OCI-LY3 (cell line): ENCODE data around the gene TMCO6.

ENCODE experiments used
- H2AFZ ChIP-seq: fragments of 200-600, 300-600 bp; shearing (Covaris generic); 2 replicates; pipeline ENCODE4 v1.6.0; 2014; ENCODE audit warnings: antibody characterized with exemption, low read depth, low read length
- H3K27ac ChIP-seq: fragments of 200-600, 300-600 bp; sonication (generic); 2 replicates; pipeline ENCODE4 v1.5.1; 2014; ENCODE audit warnings: mild to moderate bottlenecking, low read length, moderate library complexity, mixed read lengths
- H3K27me3 ChIP-seq: fragments of 200-600, 300-600 bp; sonication (generic); 2 replicates; pipeline ENCODE4 v1.6.1; 2014; ENCODE audit warnings: low read depth, low read length, mixed read lengths
- H3K36me3 ChIP-seq: fragments of 200-600, 300-600 bp; sonication (generic); replicated peaks from 2 replicates; pipeline ENCODE3; 2014; ENCODE audit warnings: low read depth, low read length, mixed read lengths
- H3K4me1 ChIP-seq: fragments of 300-600, 200-600 bp; sonication (generic); 2 replicates; pipeline ENCODE4 v1.6.1; 2014; ENCODE audit warnings: low read length, mixed read lengths
- H3K4me2 ChIP-seq: fragments of 200-600, 300-600 bp; sonication (generic); 2 replicates; pipeline ENCODE4 v1.6.1; 2014; ENCODE audit warnings: low read length, mixed read lengths
- H3K4me3 ChIP-seq: fragments of 300-600, 200-600 bp; sonication (generic); 2 replicates; pipeline ENCODE4 v1.5.1; 2014; ENCODE audit warnings: antibody characterized with exemption, mild to moderate bottlenecking, low read length, moderate library complexity
- H3K79me2 ChIP-seq: fragments of 300-600, 200-600 bp; shearing (Covaris generic); 2 replicates; pipeline ENCODE4 v1.6.1; 2014; ENCODE audit warnings: mild to moderate bottlenecking, low read length, mixed read lengths
- H3K9ac ChIP-seq: fragments of 300-600, 200-600 bp; shearing (Covaris generic); 2 replicates; pipeline ENCODE4 v1.6.0; 2014; ENCODE audit warnings: mild to moderate bottlenecking, low read length, moderate library complexity
- H3K9me3 ChIP-seq: fragments of 200-600, 300-600 bp; shearing (Covaris generic); 2 replicates; pipeline ENCODE4 v1.6.1; 2014; ENCODE audit warnings: low read length, mixed read lengths; ENCODE audit not compliant: insufficient read depth
- H4K20me1 ChIP-seq: fragments of 200-600, 300-600 bp; sonication (generic); 2 replicates; pipeline ENCODE4 v1.6.1; 2016; ENCODE audit warnings: low read length, mixed read lengths; ENCODE audit not compliant: insufficient read depth
- CTCF ChIP-seq: fragments of 200-600, 300-600 bp; sonication (generic); IDR thresholded peaks from 2 replicates; pipeline ENCODE4 v1.5.1; 2014; ENCODE audit warnings: antibody characterized with exemption, low read length, low read depth
- EZH2phosphoT487 ChIP-seq: fragments of 200-600 bp; shearing (Covaris generic); IDR thresholded peaks from 2 replicates; pipeline ENCODE4 v1.6.1; 2018; ENCODE audit warnings: antibody characterized with exemption, mixed run types, low read depth

The TMCO6 gene

GRCh38 chr5:140630292-140631035, 8.8 kb upstream of the TMCO6 start:
- H3K27ac ChIP-seq = no peak overlapping the region
- H3K9me3 ChIP-seq = 0 out of 2 replicates have a peak, but pooled peaks cover 6% of the 10 kb centered on the region
- no peaks in the 10 kb centered on the region for H3K79me2 ChIP-seq
- H3K4me3 ChIP-seq = no peak overlapping the region
- no peak overlapping the region for H3K9ac ChIP-seq
- no peak for TF ChIP-seq EZH2phosphoT487
- H2AFZ ChIP-seq = no peak overlapping the region
- peaks cover 15% of the 10 kb centered on the region for H3K4me1 ChIP-seq
- H3K4me2 ChIP-seq = no peak overlapping the region
- no peaks in the 10 kb centered on the region for H3K36me3 ChIP-seq
- H3K27me3 ChIP-seq = no peaks in the 10 kb centered on the region
- H4K20me1 ChIP-seq = no peaks in the 10 kb centered on the region

- TF ChIP-seq EZH2phosphoT487 (no peak), CTCF (no peak)
- no peak overlapping the region for H3K4me3 ChIP-seq
- H3K4me2 ChIP-seq = no peak overlapping the region
- no peaks in the 10 kb centered on the region for H3K79me2 ChIP-seq
- no peak overlapping the region for H2AFZ ChIP-seq
- no peak overlapping the region for H3K9ac ChIP-seq
- H3K27ac ChIP-seq = no peak overlapping the region
- H3K36me3 ChIP-seq = no peaks in the 10 kb centered on the region
- H3K27me3 ChIP-seq = no peaks in the 10 kb centered on the region
- 0 out of 2 replicates have a peak, but pooled peaks cover 6% of the 10 kb centered on the region for H3K9me3 ChIP-seq
- no peaks in the 10 kb centered on the region for H4K20me1 ChIP-seq
- peaks cover 18% of the 10 kb centered on the region for H3K4me1 ChIP-seq
These were observed 8.2 kb upstream of the TMCO6 start for GRCh38 chr5:140631036-140631417.

GRCh38 chr5:140631831-140632365, 7.4 kb upstream of the TMCO6 start:
- no peak overlapping the region for H3K4me2 ChIP-seq
- H3K9me3 ChIP-seq = 0 out of 2 replicates have a peak, but pooled peaks cover 6% of the 10 kb centered on the region
- H3K27ac ChIP-seq = no peak overlapping the region
- TF ChIP-seq CTCF (no peak), EZH2phosphoT487 (no peak)
- no peak overlapping the region for H2AFZ ChIP-seq
- H3K4me3 ChIP-seq = no peak overlapping the region
- no peak overlapping the region for H3K9ac ChIP-seq
- H3K4me1 ChIP-seq = peaks cover 18% of the 10 kb centered on the region
- no peaks in the 10 kb centered on the region for H3K36me3 ChIP-seq
- H3K27me3 ChIP-seq = no peaks in the 10 kb centered on the region
- H3K79me2 ChIP-seq = no peaks in the 10 kb centered on the region
- no peaks in the 10 kb centered on the region for H4K20me1 ChIP-seq

- Histone ChIP-seq H2AFZ (no peak overlapping the region), H4K20me1 (no peaks in the 10 kb centered on the region), H3K27ac (no peak overlapping the region), H3K9me3 (0 out of 2 replicates have a peak, but pooled peaks cover under 1% of the 10 kb centered on the region), H3K9ac (no peak overlapping the region), H3K4me2 (no peak overlapping the region), H3K27me3 (no peaks in the 10 kb centered on the region), H3K36me3 (no peaks in the 10 kb centered on the region), H3K79me2 (no peaks in the 10 kb centered on the region), H3K4me1 (peaks cover 18% of the 10 kb centered on the region), H3K4me3 (no peak overlapping the region)
- TF ChIP-seq CTCF = no peak
- TF ChIP-seq EZH2phosphoT487 = no peak
These were observed 6.8 kb upstream of the TMCO6 start for GRCh38 chr5:140632366-140633020.
